Measurements from ENCODE around the gene PSENEN.

DNA sequence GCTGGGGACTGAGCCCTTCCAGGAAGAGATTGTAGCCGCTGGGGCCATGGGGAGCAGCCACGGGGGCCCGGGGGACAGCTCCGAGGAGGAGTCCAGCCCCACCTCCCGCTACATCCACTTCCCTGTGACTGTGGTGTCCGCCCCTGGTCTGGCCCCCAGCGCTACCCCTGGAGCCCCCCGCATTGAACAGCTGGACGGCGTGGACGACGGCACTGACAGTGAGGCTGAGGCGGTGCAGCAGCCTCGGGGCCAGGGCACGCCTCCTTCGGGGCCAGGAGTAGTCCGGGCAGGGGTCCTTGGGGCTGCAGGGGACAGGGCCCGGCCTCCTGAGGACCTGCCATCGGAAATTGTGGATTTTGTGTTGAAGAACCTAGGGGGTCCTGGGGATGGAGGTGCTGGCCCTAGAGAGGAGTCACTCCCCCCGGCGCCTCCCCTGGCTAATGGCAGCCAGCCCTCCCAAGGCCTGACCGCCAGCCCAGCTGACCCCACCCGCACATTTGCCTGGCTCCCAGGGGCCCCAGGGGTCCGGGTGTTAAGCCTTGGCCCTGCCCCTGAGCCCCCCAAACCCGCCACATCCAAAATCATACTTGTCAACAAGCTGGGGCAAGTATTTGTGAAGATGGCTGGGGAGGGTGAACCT lies 12.8 kb upstream of the PSENEN start:
- TF ChIP-seq, protein P1, sequence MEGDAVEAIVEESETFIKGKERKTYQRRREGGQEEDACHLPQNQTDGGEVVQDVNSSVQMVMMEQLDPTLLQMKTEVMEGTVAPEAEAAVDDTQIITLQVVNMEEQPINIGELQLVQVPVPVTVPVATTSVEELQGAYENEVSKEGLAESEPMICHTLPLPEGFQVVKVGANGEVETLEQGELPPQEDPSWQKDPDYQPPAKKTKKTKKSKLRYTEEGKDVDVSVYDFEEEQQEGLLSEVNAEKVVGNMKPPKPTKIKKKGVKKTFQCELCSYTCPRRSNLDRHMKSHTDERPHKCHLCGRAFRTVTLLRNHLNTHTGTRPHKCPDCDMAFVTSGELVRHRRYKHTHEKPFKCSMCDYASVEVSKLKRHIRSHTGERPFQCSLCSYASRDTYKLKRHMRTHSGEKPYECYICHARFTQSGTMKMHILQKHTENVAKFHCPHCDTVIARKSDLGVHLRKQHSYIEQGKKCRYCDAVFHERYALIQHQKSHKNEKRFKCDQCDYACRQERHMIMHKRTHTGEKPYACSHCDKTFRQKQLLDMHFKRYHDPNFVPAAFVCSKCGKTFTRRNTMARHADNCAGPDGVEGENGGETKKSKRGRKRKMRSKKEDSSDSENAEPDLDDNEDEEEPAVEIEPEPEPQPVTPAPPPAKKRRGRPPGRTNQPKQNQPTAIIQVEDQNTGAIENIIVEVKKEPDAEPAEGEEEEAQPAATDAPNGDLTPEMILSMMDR (IDR thresholded peaks at IDR 0.05; ENCODE audit: insufficient read depth, low read length, poor library complexity, severe bottlenecking): no peak
- TF ChIP-seq EZH2phosphoT487 (conservative IDR thresholded peaks at IDR 0.05; ENCODE audit: low read length): no peak
